ENCODE measurements around the gene CTH. TPM values are rescaled to one million over a fixed set of nuclear protein-coding genes. Genes with fewer than 3 reads are reported as not detected.

The CTH gene
- total RNA-seq, 1 experiment from 2014 or later, result 23.5 TPM

DNA sequence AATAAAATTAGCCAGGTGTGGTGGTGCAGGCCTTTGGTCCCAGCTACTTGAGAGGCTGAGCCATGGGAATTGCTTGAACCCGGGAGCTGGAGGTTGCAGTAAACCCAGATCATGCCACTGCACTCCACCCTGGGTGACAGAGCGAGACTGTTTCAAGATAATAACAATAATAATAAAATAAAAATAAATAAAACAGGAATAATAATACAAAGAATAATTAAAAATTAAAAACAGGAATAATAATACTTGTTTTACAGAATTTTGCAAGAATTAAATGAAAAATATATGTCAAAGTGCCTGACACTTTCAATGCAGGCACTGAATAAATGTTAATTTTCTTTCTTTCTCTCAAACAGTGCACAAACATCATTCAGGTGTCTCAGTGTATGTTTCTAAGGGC lies 26.5 kb upstream of the CTH start:
- Histone ChIP-seq H3K27me3 (replicated peaks; ENCODE audit: insufficient read depth, low read depth, low read length, poor library complexity) (no peaks in the 10 kb centered on the region), H3K27ac (ENCODE audit: low read depth, low read length, poor library complexity, severe bottlenecking) (no peak overlapping the region), H3K4me1 (ENCODE audit: insufficient read depth, low read length, poor library complexity, severe bottlenecking) (no peaks in the 10 kb centered on the region), H3K36me3 (ENCODE audit: insufficient read depth, low read length, poor library complexity, severe bottlenecking) (no peaks in the 10 kb centered on the region), H3K9me3 (ENCODE audit: low read depth, low read length, poor library complexity, severe bottlenecking) (no peaks in the 10 kb centered on the region), H3K4me3 (ENCODE audit: low read depth, low read length, poor library complexity, severe bottlenecking) (no peak overlapping the region)
- no TSS peak for BruUV-seq (replicated peaks)
- DNase-seq (ENCODE audit: low spot score), result no peak
- ChIA-PET CTCF (no interaction called here), POLR2A (ENCODE audit: low non-redundant PET) (no interaction called here)
- no peak for TF ChIP-seq EZH2 (IDR thresholded peaks at IDR 0.05; ENCODE audit: borderline replicate concordance, low read depth, low read length, poor library complexity, severe bottlenecking)
- TF ChIP-seq, protein P1, sequence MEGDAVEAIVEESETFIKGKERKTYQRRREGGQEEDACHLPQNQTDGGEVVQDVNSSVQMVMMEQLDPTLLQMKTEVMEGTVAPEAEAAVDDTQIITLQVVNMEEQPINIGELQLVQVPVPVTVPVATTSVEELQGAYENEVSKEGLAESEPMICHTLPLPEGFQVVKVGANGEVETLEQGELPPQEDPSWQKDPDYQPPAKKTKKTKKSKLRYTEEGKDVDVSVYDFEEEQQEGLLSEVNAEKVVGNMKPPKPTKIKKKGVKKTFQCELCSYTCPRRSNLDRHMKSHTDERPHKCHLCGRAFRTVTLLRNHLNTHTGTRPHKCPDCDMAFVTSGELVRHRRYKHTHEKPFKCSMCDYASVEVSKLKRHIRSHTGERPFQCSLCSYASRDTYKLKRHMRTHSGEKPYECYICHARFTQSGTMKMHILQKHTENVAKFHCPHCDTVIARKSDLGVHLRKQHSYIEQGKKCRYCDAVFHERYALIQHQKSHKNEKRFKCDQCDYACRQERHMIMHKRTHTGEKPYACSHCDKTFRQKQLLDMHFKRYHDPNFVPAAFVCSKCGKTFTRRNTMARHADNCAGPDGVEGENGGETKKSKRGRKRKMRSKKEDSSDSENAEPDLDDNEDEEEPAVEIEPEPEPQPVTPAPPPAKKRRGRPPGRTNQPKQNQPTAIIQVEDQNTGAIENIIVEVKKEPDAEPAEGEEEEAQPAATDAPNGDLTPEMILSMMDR (conservative IDR thresholded peaks at IDR 0.05; ENCODE audit: low read depth, low read length), result no peak
- intact Hi-C loops (cut with micrococcal nuclease; ENCODE audit: unreplicated experiment), result no loop called here

DNA sequence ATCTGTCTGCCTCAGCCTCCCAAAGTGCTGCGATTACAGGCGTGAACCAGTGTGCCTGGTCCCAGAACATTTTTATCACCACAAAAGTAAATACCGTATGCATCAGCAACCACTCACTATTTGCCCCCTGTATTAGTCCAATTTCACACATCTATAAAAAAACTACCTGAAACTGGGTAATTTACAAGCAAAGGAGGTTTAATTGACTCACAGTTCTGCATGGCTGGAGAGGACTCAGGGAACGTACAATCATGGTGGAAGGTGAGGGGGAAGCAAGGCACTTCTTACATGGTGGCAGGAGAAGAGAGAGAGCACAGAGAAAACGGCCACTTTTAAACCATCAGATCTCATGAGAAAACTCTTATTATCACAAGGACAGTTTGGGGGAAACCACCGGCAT lies 25.6 kb upstream of the CTH start:
- H3K27ac ChIP-seq (ENCODE audit: low read depth, low read length, poor library complexity, severe bottlenecking), result no peak overlapping the region
- TF ChIP-seq EZH2 (IDR thresholded peaks at IDR 0.05; ENCODE audit: borderline replicate concordance, low read depth, low read length, poor library complexity, severe bottlenecking), result no peak
- no peaks in the 10 kb centered on the region for H3K36me3 ChIP-seq (ENCODE audit: insufficient read depth, low read length, poor library complexity, severe bottlenecking)
- no TSS peak for BruUV-seq (replicated peaks)
- H3K4me3 ChIP-seq (ENCODE audit: low read depth, low read length, poor library complexity, severe bottlenecking), result no peak overlapping the region
- ChIA-PET CTCF (no interaction called here), POLR2A (ENCODE audit: low non-redundant PET) (no interaction called here)
- DNase-seq (ENCODE audit: low spot score), result no peak
- no peaks in the 10 kb centered on the region for H3K4me1 ChIP-seq (ENCODE audit: insufficient read depth, low read length, poor library complexity, severe bottlenecking)
- no peaks in the 10 kb centered on the region for H3K27me3 ChIP-seq (replicated peaks; ENCODE audit: insufficient read depth, low read depth, low read length, poor library complexity)
- no peaks in the 10 kb centered on the region for H3K9me3 ChIP-seq (ENCODE audit: low read depth, low read length, poor library complexity, severe bottlenecking)
- intact Hi-C loops (cut with micrococcal nuclease; ENCODE audit: unreplicated experiment), result no loop called here

DNA sequence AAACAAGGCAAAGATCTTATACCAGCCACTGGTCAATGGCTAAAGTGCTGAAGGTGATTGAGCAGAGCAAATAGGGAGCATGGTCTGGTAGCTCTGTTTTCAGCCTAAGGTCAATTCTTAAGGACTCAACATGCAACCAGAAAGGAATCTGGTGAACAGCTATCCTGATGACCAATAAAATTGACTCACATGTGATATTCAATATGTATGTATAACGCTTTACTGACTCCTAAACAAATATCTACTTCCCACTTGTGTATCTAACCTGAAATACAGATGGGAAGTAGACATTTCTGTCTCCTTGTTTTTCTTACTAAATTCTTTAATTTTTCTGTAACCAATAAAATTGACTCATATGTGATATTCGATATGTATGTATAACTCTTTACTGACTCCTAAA lies 24.9 kb upstream of the CTH start:
- H3K4me3 ChIP-seq (ENCODE audit: low read depth, low read length, poor library complexity, severe bottlenecking), result no peak overlapping the region
- TF ChIP-seq EZH2 (IDR thresholded peaks at IDR 0.05; ENCODE audit: borderline replicate concordance, low read depth, low read length, poor library complexity, severe bottlenecking), result no peak
- TF ChIP-seq, protein P1 (conservative IDR thresholded peaks at IDR 0.05; ENCODE audit: low read depth, low read length), result no peak
- intact Hi-C loops (cut with micrococcal nuclease; ENCODE audit: unreplicated experiment), result no loop called here

DNA sequence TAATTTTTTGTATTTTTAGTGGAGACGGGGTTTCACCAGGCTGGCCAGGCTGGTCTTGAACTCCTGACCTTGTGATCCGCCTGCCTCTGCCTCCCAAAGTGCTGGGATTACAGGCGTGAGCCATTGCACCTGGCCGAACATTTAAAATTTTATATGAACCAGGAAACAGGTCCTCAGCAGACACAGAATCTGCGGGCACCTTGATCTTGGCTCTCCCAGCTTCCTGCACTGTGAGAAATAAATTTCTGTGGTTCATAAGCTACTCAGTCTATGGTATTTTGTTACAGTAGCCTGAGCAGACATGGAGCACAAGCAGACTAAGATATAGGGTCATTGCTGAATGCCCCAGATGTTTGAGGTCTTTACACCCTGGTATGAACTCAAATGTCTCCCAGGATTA lies 23.6 kb upstream of the CTH start:
- no peaks in the 10 kb centered on the region for H3K4me1 ChIP-seq (ENCODE audit: insufficient read depth, low read length, poor library complexity, severe bottlenecking)
- ChIA-PET POLR2A (ENCODE audit: low non-redundant PET) (no interaction called here), CTCF (no interaction called here)
- H3K4me3 ChIP-seq (ENCODE audit: low read depth, low read length, poor library complexity, severe bottlenecking), result no peak overlapping the region
- no peak for TF ChIP-seq EZH2 (IDR thresholded peaks at IDR 0.05; ENCODE audit: borderline replicate concordance, low read depth, low read length, poor library complexity, severe bottlenecking)
- TF ChIP-seq, protein P1 (conservative IDR thresholded peaks at IDR 0.05; ENCODE audit: low read depth, low read length), result no peak
- intact Hi-C loops (cut with micrococcal nuclease; ENCODE audit: unreplicated experiment), result no loop called here
- DNase-seq (ENCODE audit: low spot score), result no peak
- no TSS peak for BruUV-seq (replicated peaks)
- H3K36me3 ChIP-seq (ENCODE audit: insufficient read depth, low read length, poor library complexity, severe bottlenecking), result no peaks in the 10 kb centered on the region
- H3K9me3 ChIP-seq (ENCODE audit: low read depth, low read length, poor library complexity, severe bottlenecking), result no peaks in the 10 kb centered on the region
- H3K27ac ChIP-seq (ENCODE audit: low read depth, low read length, poor library complexity, severe bottlenecking), result no peak overlapping the region
- H3K27me3 ChIP-seq (replicated peaks; ENCODE audit: insufficient read depth, low read depth, low read length, poor library complexity), result no peaks in the 10 kb centered on the region

More for the DNA sequence above, 24.9 kb upstream of the CTH start:
- Histone ChIP-seq H3K27ac (ENCODE audit: low read depth, low read length, poor library complexity, severe bottlenecking) (no peak overlapping the region), H3K4me1 (ENCODE audit: insufficient read depth, low read length, poor library complexity, severe bottlenecking) (no peaks in the 10 kb centered on the region), H3K36me3 (ENCODE audit: insufficient read depth, low read length, poor library complexity, severe bottlenecking) (no peaks in the 10 kb centered on the region), H3K9me3 (ENCODE audit: low read depth, low read length, poor library complexity, severe bottlenecking) (no peaks in the 10 kb centered on the region), H3K27me3 (replicated peaks; ENCODE audit: insufficient read depth, low read depth, low read length, poor library complexity) (no peaks in the 10 kb centered on the region)
- ChIA-PET CTCF (no interaction called here), POLR2A (ENCODE audit: low non-redundant PET) (no interaction called here)
- DNase-seq (ENCODE audit: low spot score), result no peak
- BruUV-seq (replicated peaks), result no TSS peak
